Activated T-cell treated with anti-CD3 and anti-CD28 coated beads, Interleukin-2, amount 50 U/mL, for 1 hour (primary cell): ENCODE data around the gene MAN1A1.

Experiments
- DNase-seq: peaks from one replicate; pipeline ENCODE4 v3.0.0-alpha.2; 2020

Gene MAN1A1

DNA sequence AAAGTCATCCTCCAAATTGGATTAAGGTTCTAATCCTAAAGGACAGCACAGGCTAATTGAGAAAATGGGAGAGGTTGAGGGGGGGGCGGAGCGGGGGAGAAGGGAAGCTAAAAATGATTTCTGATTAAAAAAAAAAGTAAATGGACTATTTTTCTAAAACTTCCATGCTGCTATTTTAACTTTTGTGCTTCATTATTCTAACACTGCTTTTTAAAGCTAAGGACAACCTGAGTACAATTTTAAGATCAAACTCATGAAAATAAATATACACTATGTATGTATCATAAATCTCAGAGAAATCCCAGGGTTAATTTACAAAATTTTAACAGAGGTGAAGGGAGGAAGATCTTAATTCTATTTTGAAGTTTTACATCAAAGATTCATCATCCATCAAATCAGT is 4.4 kb downstream of the MAN1A1 start:
- DNase-seq: no peak

DNA sequence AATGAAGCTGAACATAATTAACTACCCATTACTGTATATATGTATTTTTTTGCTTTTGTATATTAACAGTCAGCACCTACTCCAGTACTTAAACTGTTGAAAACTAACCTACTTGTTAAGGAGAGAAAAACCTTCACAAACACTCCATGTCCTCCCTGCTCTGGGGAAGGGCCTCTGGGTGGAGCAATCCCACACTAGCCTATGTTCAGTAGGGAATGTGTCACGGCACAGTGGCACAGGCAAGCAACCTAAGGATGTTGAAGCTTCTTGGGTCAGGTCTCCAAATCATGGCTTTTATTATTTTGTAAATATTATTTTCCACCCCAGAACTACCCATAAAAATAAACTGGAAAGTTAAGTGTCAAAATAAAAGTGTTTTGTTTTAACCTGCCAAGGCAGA is 5.3 kb downstream of the MAN1A1 start:
- DNase-seq: no peak

DNA sequence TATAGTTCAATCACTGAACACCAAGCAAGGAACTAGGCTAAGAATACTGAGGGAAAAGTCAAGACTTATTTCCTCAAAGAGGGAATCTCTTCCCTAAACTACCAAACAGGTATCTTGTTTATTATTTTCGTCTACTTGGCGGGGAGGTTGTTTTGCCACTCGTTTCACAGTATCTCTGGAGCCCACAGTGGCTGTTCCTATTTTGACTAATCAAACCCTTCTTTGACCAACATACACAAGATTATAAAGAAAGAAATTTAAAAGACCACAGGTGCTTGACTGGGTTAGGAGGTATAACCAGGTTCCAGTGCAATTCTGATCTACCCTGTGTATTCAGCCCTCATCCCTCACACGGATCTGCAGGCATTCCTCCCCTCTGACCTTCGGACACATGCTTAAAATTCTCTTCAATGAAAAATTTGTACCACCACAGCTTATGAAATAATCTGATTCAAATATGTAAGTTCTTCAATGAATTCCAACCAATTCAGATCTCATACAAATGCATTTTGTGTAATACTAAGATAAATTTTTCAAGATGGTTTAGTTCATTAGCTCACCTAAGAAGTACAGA is 5.9 kb downstream of the MAN1A1 start:
- DNase-seq: no peak

DNA sequence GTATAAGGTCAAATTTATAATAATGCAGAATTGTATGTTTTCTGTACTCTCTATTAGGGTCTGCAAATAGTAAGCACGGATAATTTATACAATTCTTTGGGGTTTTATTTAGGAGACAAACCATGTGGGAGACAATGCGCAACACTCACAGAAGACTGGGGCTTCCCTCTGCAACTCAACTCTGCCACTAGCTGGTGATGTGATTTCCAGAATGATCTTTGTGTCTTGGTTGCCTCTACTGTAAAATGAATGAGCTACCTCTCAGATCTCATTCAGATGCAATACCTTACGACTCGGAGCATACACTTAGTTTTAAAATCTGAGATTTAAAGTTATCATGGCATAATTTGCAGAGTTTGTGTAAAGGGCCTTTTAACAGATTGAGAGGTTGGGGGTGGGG is 6.4 kb downstream of the MAN1A1 start:
- no peak for DNase-seq

DNA sequence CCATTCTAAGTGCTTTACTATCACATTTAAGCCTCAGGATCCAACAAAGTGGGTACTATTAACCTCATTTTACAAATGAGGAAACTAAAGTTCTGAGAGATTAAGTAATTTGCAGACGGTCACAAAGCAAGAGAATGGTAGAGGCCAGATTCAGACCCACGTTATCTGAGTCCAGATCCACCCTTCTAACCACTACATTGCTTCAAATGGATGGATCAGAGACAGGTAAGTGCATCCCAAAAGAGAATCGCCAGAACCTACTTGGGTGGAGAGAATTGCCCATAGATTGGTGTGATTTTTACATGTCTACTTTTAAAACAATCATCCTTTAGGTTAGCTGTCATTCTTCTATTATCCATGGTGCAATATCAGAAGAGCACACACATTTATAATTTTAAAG is 7.1 kb downstream of the MAN1A1 start:
- DNase-seq: no peak

DNA sequence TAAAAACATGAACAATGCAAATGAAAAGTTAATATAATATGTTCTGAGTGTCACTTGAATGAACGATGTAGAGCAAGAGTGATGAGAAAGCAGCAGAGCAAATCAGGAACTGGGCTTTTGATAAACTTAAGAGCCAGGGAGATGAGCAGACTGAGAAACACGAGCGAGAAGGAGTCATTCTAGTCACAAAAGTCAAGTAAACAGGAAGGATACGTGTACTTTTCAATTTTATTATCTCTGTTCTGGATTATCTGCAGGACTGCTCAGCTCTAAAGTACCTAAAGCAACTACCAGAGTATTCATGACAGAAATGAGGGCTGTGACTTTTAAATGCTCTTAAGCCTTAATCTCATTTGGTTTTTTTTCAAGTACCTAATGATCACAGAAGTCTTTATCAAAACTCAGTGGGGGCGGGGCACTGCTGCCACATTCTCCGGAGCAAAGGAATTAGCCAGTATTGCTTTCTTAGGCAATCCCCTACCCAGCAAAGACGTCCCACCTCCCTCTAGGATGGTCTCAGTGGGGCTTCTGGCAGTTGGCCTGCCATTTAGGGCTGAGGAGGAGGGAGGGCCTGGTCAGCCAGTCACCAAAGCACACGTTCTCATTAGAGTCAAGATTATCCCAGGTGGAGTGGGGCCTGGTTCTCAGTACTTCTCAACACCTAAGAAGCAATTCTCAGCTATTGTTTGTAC is 8.6 kb downstream of the MAN1A1 start:
- DNase-seq: no peak

DNA sequence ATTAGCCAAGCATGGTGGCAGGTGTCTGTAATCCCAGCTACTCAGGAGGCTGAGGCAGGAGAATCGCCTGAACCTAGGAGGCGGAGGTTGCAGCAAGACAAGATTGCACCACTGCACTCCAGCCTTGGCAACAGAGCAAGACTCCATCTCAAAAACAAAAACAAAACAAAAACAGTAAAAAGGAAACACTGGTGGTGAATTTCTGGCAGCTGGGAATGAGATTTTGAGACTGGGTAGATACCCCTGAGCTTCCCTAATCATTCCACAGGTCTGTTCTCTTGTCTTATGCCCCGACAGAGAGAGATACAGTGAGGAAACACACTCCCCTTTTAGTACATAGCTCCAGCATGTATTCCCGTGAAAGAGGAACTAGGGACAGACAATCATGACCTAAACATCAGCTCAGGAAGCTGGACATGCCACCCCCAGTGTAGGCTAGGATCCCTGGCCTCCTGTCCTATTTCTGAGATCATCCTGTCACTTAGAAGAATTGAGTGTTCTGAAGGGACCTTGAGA is 9.6 kb downstream of the MAN1A1 start:
- no peak for DNase-seq

DNA sequence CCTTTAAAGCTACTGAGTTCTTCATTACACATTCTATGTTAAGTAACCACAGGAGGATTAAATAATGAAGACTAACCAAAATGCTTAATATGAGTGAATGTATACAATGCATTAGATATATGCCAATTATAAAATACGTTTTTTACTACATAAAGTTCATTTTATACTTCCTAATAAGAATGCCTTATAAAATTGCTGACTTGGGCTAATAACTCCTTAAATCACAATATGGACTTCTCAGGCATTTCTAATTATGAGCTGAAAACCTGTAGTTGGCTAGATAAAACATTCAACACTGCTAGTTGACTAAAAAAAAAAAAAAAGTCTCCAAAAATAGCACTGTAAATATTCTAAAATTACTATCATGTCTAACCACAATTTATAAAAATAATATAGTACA is 11.8 kb downstream of the MAN1A1 start:
- no peak for DNase-seq

DNA sequence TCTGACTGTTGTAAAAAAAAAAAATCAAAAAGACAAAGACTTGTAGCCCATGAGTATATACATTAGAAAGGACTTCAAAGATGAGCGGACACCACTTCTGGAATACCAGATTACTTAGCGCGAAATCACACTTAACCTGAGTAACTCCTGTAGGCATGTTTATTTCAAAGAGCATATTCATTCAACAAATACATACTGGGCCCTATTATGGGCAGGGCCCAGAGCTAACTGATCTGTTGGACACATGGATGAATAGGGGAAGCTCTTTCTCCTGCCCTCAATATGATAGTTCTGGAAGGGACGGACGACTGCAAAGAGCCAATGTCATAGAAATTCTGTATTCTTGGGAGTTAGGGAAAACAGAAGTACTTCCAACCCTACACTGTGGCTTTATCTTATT is 12.3 kb downstream of the MAN1A1 start:
- DNase-seq: no peak

DNA sequence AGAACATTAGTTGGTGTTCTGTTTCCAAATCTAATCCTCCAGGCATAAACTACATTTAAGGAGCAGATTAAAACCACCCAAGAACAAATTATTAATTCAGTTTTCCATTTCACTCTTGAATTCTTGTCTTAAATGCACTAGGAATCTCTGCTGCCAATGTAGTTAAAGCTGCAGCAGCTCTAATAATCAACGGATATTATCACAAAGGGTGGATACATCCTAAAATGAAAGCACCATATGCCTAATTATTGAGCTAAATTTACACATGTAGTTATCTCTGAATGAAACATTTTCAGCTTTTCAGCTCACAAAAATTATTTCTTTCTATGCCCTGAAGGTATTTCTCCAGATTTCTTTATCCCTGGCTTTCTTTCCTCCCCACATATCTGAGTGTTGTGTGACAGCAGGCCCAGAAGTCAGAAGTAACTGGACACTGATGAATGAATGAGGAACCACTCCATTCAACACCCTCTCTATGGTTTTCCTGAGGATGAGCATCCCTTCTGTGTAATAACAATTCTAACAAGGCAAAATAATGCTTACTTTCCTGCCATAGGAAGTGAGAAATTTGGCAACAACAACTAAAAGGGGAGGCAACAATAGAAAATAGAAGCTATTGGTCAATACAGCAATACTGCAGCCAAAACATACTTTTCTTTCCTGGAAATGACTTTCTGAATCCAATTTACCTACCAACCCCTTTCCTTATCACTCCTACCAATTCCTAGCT is 14.9 kb downstream of the MAN1A1 start:
- DNase-seq: no peak

DNA sequence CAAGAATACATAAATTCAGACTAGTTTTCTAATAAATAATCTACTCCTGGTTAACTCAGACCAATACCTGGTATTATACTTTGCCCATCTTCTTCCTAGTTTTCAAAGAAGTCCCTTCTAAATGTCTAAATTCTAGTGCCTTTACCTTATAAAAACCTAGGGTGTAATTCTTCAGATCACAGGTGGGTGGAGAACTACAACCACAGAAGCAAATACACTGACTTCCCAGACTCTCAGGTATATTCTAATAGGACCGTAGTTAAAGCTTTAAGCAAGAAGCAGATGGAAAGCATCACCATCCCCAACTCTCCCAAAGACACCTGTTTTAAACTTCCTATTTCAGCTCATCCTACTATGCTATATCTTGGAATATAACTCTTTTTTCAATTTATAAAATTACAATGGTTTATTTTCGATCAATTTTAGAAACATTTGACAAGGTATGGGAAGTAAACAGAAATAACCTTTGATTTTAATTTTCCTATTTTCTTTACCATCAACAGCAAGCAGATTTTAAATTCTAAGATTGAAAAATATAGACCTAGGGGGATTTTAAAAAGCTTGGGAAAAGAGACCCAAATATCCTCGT is 15.8 kb downstream of the MAN1A1 start:
- DNase-seq: no peak

DNA sequence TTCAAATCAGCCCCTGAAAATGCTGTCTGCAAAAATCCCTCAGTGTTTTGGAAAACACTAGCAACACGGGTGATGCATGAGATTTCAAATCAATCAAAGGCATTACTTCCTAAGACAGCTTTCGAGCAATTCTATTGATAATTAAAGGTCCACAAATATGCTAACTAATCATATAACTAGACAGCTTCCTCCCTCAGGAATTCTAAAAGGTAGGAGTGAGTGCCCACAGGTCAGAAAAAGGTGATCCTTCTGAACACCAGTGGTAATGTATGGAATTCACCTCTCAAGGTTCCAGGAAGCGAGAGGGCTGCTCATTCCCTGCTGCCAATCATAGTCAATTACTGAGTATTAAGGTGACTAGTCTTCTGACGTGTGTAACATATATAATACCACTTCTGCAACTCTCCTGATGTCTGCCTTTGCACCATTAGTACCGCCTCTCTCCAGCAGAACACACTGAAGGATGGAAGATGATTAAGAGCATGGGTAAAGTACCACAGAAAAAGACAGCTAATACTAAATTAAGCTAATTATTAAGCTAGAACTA is 16.4 kb downstream of the MAN1A1 start:
- no peak for DNase-seq

DNA sequence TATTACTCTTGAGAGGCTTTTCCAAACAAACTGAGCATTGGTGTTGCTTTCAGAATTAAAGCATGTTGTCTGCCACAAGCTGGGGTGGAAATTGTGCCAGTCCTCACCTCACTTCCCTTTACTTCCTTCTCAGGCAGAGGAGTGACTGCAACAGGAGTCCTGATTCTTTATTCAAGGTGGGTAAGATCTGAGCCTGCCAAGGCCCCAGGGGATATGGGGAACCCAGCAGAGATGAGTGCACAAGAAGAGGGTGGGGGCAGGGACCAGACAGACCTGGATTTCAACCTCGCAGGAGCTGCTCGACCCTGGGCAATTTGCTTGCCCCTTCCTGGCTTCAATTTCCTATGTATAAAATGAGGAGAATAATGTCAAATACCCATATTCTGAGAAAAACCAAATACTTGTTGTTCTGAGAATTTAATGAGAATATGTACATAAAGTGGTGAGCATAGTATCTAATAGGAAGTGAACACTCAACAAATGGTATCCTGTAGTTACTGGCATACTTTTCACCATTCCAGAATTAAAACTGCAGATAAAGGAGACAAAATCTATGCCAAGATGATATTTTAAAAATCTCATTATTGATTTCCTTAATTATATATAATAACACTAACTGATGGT is 17.8 kb downstream of the MAN1A1 start:
- no peak for DNase-seq

DNA sequence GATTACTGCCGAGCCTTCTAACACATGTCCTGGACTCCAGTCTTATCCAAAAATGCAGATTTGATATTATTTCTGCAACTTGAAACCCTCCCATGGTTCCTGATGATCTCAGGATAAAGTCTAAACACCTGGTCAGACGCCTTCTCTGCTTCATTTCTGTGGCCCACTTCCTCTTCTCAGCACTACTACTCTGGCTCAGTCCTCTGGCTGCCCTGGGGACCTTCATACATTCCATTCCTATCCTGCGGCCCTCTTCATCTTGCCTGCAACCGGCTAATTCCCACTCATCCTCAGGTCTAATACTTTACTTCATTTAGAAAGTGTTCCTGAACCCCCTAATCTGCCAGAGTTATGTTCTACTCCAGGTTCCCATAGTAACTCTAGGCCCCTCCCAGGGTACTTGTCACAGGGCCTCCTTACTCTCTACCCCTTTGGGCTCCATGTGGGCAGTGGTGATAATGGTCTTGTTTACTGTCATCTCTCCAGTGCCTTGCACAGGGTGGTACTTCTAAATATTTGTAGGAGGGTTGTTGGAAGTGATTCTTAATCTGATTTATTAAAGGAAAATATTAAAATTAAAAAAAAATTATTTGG is 18.9 kb downstream of the MAN1A1 start:
- no peak for DNase-seq

DNA sequence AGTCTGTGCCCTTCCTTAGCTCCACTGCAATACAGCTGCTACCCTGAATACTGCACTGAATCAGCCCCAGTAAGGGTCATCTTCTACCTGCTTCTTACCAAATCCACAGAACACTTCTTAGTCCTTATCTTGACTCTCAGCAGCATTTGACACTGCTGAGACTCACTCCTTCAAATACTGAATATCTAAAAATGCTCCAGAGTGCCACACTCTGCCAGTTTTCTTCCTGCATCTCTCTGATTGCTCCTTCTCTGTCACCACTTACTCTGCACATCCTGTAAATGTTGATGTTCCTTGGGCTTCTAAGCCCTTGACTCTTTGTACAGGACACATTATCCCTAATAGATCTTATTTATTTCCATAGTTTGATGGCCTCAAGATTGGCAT is 19.8 kb downstream of the MAN1A1 start:
- no peak for DNase-seq

DNA sequence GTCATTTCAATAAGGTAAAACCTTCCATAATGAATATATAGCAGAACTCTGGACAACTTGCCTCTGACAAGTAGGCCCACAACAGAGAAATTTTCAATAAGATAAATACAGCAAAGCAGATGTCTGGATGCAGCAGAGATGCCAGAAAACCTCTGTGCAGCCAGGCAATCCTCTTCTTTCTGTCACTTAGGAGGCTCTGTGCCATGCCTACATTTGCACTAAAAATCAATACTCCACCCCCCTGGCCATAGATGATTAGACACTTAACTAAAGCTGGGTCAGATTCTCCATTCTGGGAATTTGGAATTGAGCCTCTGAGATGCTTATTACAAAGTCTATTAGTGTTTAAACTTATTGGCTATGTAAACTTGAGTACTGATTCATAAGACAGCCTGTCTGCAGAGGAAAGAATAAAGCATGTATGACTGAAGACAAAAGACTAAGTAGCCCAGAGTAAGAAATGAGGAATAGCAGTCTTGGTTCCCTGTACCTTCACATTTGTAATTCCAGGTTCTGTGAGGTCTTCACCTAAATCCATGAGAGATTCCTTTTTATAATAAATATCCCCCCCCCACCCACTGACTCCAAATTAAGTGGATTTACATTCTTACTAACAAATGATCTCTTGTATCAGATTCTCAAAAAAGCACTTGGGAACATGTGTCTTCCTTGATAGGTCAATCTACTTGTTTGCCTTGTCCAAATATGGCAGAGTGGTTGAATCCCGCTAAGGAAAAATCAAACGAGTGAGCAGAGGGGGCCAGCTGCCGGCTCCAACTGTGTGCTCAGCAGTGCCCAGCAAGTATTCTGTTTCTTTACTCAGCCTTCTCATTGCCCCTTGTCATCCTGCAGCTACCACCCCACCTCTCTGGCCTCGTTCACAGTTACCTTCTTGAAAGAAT is 20.4 kb downstream of the MAN1A1 start:
- no peak for DNase-seq

DNA sequence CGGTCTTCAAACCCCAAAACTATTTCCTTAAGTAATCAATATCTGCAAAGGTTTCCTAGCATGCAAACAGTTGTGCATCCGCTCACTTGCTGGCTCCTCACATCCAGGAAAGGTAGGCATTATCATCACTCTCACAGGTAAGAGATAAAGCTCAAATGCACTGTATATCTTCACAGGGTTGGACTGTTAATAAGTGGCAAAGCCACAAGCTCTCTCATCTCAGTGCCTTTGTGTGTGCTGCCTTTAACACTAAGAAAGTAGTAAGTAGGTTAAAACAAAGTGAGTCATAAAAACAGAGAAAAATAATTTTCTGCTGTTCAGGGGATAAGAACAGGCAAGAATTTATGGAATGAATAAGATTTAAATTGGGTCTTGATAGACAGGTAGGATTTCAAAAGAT is 21.3 kb downstream of the MAN1A1 start:
- no peak for DNase-seq

DNA sequence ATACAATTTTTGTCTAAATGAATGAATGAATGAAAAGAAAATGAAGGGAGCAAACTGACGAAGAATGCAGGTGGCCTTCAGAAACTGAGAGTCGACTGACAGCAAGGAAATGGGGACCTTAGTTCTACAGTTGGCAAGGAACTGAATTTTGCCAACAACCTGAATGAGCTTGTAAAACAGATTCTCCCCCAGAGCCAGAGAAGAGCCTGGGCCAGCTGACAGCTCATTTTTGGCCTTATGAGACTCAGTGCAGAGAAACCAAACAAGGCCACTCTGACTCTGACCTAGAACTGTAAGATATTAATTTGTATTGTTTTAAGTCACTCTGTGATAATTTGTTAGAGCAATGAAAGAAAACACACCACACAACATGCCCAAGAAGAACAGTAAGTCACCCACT is 21.8 kb downstream of the MAN1A1 start:
- DNase-seq: no peak

DNA sequence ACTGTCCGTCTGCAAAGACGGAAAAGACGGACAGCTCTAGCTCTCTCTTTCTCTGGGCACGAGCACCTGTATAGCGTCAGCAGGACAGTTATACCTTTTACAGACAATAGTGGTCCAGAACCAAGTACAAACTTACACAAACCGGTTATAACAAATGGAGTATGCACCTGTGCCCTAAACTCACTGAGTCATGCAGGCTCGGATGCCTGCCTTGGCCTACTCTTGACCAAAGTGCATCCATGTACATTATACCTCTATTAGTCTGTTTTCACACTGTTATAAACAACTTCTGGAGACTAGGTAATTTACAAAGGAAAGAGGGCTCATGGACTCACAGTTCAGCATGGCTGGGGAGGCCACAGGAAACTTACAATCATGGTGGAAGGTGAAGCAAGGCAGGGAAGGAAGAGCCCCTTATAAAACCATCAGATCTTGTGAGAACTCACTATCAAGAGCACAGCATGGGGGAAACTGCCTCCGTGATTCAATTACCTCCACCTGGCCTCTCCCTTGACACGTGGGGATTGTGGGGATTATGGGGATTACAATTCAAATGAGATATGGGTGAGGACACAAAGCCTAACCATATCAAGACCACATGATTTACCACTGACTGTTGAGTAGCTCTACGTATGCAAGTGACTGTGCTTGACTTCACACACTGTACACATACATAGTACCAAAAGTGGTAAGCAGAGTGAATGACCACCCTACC is 23.1 kb downstream of the MAN1A1 start:
- DNase-seq: no peak

DNA sequence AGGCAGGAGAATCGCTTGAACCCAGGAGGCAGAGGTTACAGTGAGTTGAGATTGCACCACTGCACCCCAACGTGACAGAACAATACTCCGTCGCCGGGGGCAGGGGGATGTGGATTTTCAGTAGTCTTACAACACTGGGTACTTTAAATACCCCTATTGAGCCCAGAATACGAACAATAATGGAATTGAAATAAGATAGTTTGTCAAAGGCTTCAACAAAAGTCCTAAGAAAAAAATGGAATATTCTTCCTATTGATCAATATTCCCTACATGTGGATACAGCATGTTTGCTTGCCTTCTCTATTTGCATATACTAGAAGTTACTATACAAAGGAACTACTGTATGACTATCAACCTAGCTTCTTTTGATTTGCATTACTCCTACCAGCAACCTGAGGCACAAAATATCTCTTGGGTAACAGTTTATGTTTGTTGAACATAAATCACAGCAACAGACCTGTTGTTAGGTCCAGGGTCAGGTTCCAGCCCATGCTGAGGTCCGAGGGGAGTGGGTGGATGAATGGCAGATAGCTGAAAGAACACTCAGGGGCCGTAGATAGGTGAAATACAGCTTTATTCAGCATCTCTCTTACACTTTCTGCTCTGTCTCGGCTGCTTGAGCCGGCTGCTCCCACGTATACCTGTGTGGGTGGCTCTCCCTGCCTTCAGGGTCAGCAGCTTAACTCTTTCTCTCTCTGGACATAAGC is 23.8 kb downstream of the MAN1A1 start:
- DNase-seq: no peak
